Measurements from ENCODE around the gene WDFY4.

DNA sequence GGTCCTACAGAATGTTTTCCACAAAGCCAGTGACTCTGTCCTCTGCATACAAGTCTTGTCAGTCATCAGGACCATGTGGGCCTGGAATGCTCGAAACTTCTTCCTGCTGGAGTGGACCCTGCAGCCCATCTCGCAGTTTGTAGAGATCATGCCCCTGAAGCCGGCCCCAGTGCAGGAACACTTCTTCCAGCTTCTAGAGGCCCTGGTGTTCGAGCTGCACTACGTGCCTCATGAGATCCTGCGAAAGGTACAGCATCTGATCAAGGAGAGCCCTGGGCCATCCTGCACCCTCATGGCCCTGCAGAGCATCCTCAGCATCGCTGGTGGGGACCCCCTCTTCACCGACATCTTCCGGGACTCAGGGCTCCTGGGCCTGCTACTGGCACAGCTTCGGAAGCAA is 46.5 kb downstream of the WDFY4 start:
- TF ChIP-seq POLR2A (IDR thresholded peaks at IDR 0.05; ENCODE audit: low read depth, low read length) (no peak), POLR2AphosphoS5 (IDR thresholded peaks at IDR 0.05; ENCODE audit: insufficient read depth, low read depth, low read length) (no peak), EZH2 (IDR thresholded peaks at IDR 0.05; ENCODE audit: borderline replicate concordance, low read depth, low read length, severe bottlenecking) (no peak)
- TF ChIP-seq, protein P1, sequence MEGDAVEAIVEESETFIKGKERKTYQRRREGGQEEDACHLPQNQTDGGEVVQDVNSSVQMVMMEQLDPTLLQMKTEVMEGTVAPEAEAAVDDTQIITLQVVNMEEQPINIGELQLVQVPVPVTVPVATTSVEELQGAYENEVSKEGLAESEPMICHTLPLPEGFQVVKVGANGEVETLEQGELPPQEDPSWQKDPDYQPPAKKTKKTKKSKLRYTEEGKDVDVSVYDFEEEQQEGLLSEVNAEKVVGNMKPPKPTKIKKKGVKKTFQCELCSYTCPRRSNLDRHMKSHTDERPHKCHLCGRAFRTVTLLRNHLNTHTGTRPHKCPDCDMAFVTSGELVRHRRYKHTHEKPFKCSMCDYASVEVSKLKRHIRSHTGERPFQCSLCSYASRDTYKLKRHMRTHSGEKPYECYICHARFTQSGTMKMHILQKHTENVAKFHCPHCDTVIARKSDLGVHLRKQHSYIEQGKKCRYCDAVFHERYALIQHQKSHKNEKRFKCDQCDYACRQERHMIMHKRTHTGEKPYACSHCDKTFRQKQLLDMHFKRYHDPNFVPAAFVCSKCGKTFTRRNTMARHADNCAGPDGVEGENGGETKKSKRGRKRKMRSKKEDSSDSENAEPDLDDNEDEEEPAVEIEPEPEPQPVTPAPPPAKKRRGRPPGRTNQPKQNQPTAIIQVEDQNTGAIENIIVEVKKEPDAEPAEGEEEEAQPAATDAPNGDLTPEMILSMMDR (IDR thresholded peaks at IDR 0.05; ENCODE audit: extremely low read depth in 1 of 2, insufficient read depth in 1 of 2, low read depth in 1 of 2, low read length in 2 of 2), result no peak
